ENCODE measurements around the gene DCAF10.
"Not testable (repeated sequence)": the region's sequence is repeated elsewhere in the genome, so short reads cannot be mapped to it uniquely, and the experiment has no call there.

The DCAF10 gene

GRCh38 chr9:37870081-37870798 lies 69.6 kb downstream of the DCAF10 start:
- no peak for DNase-seq (ENCODE audit: low read depth in 2 of 2)

- no peak for DNase-seq (ENCODE audit: low read depth in 2 of 2)
These were observed 70.2 kb downstream of the DCAF10 start for GRCh38 chr9:37870799-37871176.

- no peak for DNase-seq (ENCODE audit: low read depth in 2 of 2)
These were observed 73.4 kb downstream of the DCAF10 start for GRCh38 chr9:37873955-37874354.

- no peak for DNase-seq (ENCODE audit: low read depth in 2 of 2)
These were observed 75.8 kb downstream of the DCAF10 start for GRCh38 chr9:37876376-37876775.

- no peak for DNase-seq (ENCODE audit: low read depth in 2 of 2)
These were observed 80.4 kb downstream of the DCAF10 start for GRCh38 chr9:37880916-37881479.

GRCh38 chr9:37887977-37888583 lies 87.5 kb downstream of the DCAF10 start:
- DNase-seq (ENCODE audit: low read depth in 2 of 2), result not testable (repeated sequence)

GRCh38 chr9:37889536-37889935 lies 88.9 kb downstream of the DCAF10 start:
- no peak for DNase-seq (ENCODE audit: low read depth in 2 of 2)

GRCh38 chr9:37891042-37891441 lies 90.4 kb downstream of the DCAF10 start:
- not testable (repeated sequence) for DNase-seq (ENCODE audit: low read depth in 2 of 2)

- DNase-seq (ENCODE audit: low read depth in 2 of 2), result no peak
These were observed 91.5 kb downstream of the DCAF10 start for GRCh38 chr9:37892063-37892462.

GRCh38 chr9:37897665-37898064 lies 97.1 kb downstream of the DCAF10 start:
- DNase-seq (ENCODE audit: low read depth in 2 of 2), result no peak

- DNase-seq (ENCODE audit: low read depth in 2 of 2), result no peak
These were observed 98.4 kb downstream of the DCAF10 start for GRCh38 chr9:37899041-37899440.

GRCh38 chr9:37902131-37902530 lies 101.5 kb downstream of the DCAF10 start:
- no peak for DNase-seq (ENCODE audit: low read depth in 2 of 2)

- DNase-seq (ENCODE audit: low read depth in 2 of 2), result no peak
These were observed 102.4 kb downstream of the DCAF10 start for GRCh38 chr9:37902796-37903646.

- DNase-seq (ENCODE audit: low read depth in 2 of 2), result peak; percentile 93 to 94
These were observed 103.2 kb downstream of the DCAF10 start, which contains the start of gene SLC25A51 for GRCh38 chr9:37903647-37904444. Gene SLC25A51 (minus strand): TSS chr9:37904127. CDS start chr9:37888550, 15,577 bp downstream.

GRCh38 chr9:37904445-37905130 lies 104.0 kb downstream of the DCAF10 start:
- no peak for DNase-seq (ENCODE audit: low read depth in 2 of 2)

GRCh38 chr9:37905131-37905505 lies 104.5 kb downstream of the DCAF10 start:
- DNase-seq (ENCODE audit: low read depth in 2 of 2), result no peak

GRCh38 chr9:37905776-37906175 lies 105.2 kb downstream of the DCAF10 start:
- no peak for DNase-seq (ENCODE audit: low read depth in 2 of 2)

GRCh38 chr9:37906312-37907239 lies 106.0 kb downstream of the DCAF10 start:
- DNase-seq (ENCODE audit: low read depth in 2 of 2), result no peak

GRCh38 chr9:37908283-37908682 lies 107.7 kb downstream of the DCAF10 start:
- DNase-seq (ENCODE audit: low read depth in 2 of 2), result no peak

All from activated CD4-positive, alpha-beta T cell treated with anti-CD3 and anti-CD28 coated beads for 24 hours (primary cell).